MV-4-11 (cell line): Measurements from ENCODE around the gene FRA10AC1.
A peak's percentile ranks its signal among the peaks of the same experiment; 100 is the strongest.
"Not testable (repeated sequence)": the region's sequence is repeated elsewhere in the genome, so short reads cannot be mapped to it uniquely, and the experiment has no call there.

Experiments used
- DNase-seq: peaks from one replicate; lab custom pipeline; 2025; lab: John Stamatoyannopoulos, UW

Gene FRA10AC1

DNA sequence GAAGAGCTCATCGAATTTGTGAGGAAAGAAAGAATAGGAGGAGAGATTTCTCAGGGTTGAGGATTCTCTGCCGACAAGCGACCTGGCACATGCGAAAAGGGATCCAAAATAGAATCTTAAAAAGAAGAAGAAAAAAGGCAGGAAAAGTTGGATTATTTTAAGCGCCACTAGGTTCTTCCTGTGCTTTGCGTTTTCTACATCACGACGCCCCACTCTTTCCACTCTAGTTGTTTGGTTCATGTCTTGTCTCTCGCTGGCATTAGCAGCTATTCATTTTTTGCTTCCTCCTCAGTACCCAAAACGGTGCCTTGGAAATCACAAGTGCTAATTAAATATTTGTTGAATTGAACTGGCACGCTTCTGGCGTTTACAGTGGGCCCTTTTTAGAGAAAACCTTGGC lies 674 bp upstream of the FRA10AC1 start:
- no peak for DNase-seq

DNA sequence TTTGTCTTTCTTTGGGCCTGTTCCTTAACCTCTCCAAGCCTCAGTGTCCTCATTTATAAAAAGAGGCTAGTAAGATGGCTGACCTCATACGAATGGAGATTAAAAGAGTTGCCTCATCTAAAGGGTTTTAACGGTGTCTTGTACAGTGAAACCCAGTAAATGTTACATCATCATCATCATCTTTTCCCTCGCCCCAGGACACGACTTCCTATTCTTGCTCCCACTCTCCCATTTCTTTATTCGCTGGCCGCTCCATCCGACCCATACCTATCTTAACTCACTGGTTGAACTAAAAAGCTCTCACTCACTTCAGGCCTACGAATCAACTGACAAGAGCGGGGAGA lies 554 bp downstream of the FRA10AC1 start:
- DNase-seq = peak; percentile 70

DNA sequence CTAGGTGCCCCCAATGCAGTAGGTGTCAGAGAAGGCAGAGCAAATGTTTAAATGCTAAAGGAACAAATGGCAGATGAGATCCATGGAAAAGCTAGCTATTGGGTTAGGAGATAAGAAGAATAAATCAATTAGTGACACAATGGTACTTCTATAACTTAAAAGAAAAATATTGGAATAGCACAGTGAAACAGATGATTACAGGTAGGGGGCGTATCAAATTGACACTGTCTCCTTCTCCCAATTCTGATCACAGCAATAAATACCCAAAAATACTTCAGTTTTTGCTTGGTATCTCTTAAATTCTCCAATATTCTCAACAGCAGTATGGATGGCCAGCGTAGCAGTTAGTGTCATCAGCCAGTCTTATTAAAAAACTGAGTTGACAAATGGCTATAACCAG lies 5.2 kb downstream of the FRA10AC1 start:
- DNase-seq = no peak

DNA sequence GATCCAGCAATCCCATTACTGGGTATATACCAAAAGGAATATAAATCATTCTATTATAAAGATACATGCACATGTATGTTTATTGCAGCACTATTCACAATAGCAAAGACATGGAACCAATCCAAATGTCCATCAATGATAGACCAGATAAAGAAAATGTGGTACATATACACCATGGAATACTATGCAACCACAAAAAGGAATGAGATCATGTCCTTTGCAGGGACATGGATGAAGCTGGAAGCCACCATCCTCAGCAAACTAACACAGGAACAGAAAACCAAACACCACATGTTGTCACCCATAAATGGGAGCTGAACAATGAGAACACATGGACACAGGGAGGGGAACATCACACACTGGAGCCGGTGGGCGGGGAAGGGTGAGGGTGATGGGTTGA lies 5.8 kb downstream of the FRA10AC1 start:
- DNase-seq = not testable (repeated sequence)

DNA sequence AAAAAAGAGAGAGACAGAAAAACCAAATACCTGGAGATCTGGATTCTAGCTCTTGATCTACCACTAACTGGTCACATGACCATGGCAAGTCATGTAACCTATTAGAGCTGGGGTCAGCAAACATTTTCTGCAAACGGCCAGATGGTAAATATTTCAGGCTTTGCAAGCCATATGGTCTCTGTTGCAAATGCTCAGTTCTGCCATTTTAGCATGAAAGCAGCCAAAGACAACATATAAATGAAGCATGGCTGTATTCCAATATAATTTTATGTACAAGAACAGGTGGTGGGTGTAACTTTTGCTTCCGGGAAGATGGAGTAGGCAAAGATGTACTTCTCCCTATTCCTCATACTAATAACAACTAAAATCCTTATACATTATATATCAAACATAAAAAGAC lies 6.7 kb downstream of the FRA10AC1 start:
- DNase-seq = no peak

DNA sequence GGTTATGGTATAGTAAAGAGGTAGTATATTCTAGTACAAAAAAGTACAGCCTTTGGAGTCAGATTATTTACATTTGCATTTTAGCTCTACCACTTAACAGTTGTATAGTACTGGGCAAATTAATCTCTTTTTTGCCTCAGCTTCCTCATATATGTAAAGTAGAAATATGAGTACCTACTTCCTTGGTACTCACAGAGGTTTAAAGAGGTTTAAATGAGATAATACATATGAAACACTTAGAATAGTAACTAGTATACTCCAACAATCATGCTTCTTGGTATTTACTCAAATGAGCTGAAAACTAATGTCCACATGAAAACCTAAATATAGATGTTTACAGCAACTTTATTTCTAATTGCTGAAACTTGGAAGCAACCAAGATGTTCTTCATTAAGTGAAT lies 14.7 kb downstream of the FRA10AC1 start:
- DNase-seq = no peak

DNA sequence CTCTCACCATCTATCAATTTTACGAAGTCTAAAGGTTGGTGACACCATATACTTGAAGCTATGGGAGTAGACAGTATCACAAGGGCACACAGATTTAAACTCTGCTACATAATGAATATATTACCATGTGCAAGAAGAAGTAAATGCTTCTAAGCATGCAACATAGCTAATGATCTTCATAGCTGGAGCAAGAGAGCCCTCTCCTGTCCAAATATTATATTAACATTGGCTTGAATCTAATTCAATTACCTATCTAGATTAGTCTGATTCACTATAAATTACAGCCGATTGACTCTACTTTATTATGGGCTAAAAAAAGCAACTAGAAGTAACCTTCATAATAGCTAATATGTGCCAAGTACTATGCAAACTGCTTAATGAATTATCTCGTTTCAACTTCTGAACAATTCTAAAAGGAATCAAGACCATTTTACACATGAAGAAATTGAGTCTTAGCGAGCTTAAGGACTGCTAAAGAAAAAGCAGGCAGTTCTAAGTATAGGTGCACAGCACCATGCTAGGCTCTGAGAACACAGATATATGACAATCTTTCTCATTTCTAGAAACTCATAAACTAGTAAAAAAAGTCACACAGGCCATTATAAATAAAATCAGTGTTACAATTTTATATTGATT lies 21.9 kb downstream of the FRA10AC1 start:
- peak; percentile 50 for DNase-seq

DNA sequence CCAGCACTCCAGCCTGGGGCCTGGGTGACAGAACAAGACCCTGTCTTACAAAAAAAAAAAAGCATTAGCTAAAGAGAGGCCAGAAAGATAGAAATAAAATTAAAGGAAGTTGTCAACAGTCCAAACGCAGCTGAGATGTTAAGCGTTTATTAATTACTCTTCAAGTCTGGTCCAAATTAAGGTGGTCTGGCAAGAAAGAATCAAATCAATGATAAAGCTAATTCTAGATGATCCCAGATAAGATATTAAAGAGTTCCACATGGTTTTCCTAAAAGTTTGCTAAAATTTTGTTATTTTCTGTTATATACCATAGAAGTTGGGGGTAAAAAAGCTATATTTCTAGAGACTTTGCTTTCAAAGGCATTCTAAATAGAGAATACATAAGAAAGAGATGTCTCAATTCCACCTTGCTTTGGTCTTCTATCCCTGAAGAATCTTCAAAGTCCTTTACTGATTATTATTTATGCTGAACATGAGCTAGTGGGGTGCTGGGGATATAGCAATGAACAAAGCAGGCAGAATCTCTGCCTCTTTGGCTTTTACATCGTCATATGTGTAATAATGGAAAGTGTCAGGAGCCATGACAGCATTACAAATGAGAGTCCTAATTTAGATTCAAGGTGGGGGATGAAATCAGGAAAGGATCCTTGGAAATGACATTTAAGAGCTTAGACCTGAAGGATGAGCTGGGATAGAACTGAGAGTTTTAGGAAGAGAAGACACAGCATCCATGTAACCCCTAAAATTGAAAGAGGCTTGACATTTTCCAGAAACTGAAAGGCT lies 23.4 kb downstream of the FRA10AC1 start:
- no peak for DNase-seq

DNA sequence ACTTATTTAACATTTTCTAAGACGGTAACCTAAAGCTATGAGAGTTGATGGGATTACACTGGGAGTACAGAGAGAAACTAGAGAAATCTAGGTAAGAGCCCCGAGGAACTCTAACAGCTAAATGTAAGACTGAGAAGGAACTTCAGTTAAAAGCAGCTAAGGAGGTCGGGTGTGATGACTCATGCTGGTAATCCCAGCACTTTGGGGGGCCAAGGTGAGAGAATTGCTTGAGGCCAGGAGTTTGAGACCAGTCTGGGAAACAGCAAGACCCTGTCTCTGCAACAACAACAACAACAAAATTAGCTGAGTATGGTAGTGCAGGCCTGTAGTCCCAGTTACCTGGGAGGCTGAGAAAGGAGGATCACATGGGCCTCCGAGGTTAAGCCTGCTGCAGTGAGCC lies 24.0 kb downstream of the FRA10AC1 start:
- no peak for DNase-seq

DNA sequence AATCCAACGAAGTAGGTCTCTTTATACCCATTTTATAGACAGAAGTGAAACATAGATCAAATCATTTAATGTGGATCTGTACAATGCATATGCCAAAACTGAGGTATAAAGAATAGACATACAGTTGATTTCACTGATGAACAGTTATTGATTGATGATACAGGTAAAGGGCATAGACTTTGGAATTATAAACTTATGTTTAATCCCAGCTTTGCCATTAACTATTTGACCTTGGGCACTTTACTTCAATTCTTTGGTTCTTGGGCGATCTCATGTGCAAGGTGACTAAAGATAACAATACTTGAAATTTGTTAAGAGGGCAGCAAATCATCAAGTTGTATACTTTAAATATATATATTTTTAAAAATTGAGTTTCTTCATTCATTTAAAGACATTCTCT lies 28.6 kb downstream of the FRA10AC1 start:
- DNase-seq = no peak

DNA sequence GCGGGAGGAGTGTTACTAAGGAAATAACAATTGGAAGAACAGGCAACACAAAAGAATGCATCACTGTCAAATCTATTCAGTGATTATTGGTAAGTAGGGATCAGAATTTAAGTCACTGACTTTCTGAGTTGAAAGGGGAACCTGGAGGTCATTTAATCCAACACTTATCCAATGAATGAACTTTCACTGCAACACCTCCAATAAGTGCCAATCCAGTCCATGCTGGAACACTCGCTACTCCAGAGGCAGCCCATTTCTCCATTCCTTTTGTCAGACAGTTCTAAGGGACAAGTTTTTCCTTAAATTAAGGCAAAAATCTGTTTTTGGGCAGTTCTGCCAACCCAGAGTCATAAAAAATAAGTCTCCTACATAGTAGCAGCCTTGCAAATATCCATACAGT lies 29.5 kb downstream of the FRA10AC1 start:
- DNase-seq = no peak

DNA sequence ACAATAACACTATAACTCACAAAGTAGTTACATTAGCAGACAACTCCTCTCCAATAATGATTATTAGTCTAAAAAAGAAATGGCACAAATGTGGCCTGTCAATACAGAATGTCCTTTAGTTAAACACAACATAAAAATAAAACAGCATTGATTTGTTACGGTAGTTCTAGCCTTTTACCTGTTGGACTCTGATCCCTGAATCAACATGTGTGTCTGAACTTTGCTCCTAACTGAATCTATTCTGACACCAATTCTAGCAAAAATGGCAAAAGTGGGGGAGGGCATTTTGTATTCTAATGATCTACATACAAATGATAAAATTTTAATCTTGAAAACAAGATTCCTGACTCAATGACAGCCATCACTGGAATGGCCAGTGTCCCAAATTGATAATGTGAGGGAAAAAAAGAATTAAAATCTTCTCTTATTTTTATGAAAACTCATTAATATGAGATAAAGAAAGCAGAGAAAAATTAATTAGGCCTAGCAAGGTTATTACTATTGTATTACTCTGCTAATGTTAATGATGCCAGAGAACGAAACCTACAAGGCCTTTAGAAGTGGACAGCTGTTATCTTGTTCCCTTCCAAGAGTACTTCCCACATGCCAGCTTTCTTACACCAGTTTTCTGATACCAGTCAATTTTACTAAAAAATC lies 30.2 kb downstream of the FRA10AC1 start:
- DNase-seq = no peak

DNA sequence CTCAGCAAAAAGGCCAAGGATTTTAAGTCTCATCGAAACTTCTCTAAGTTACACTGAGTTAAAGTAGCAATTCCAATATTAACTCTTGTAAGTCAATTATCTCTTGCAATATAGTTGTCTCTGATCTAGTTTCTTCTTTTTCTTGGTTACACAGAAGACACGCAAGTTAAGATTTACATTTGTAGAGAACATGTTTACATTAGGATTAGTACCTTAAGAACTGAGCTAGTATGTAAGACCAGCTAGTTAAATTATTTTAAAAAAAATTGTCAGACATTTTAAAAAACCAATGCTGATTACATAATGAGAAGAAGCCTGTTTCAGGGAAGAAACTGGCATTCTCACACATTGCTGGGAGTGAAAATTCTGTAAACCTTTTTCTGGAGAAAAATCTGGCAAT lies 31.4 kb downstream of the FRA10AC1 start:
- no peak for DNase-seq

DNA sequence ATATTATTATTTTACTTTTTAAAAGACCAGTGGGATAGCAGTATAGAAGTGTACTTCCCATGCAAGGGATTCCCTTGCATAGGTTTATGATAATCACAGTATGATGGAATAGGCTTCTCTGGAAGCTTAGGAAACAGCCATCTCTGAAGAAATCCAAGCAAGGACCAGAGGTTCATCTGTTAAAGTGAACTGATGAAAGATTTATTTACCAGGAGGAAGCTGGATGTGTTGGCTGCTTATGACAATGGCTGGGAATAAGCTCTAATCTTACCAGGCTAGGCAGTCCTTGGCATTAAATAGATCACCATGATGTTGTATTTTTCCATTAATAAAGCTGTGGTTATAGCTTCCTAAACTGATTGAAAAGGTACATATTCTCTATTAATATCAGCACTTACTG lies 32.0 kb downstream of the FRA10AC1 start:
- DNase-seq = no peak

DNA sequence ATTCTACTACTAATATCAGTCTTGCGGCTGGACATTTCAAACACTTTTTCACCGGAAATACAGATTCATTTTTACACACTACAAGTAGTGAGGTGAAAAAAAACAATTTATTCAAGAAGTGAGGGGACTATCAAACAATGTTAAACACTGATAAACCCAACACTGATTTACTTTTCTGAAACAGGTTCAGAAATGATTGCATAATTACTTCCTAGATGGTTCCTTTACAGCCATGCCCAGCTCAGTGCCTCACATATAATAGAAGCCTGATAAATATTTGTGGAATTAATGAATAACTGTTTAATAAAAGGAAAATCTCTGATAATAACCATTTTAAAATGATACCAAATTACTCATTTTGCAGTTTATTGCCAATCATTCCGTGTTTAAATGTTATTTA lies 34.6 kb downstream of the FRA10AC1 start:
- DNase-seq = no peak

DNA sequence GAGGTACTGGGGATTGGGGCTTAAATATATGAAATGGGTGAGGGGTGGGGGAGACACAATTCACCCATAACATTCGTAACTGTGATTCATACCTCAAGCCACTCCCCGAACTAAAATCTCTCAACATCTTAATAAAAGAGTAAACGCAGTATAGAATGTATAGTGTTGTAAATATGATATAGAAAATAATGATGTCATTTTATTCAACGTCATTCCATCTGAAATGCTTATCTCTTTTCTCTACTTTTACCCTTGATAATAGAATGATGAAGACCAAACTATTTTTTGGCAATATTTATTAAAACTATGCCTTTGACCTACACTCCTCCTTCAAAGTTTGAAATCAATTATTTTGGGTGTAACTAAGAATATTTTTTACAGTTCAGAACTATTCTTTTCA lies 36.4 kb downstream of the FRA10AC1 start:
- DNase-seq = no peak

DNA sequence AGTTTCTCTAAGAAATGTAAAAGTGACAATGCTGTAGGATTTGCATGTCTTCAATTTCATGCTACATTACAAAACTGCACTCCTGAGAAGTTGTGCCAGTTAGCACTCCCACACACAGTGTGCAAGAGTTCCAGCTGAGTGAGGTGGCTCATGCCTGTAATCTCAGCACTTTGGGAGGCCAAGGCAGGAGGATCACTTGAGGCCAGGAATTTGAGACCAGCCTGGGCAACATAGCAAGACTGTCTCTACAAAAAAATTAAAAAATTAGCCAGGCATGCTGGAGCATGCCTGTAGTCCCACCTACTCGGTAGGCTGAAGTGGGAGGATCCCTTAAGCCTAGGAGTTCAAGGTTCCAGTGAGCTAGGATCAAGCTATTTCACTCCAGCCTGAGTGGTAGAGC lies 44.6 kb downstream of the FRA10AC1 start:
- DNase-seq = no peak

DNA sequence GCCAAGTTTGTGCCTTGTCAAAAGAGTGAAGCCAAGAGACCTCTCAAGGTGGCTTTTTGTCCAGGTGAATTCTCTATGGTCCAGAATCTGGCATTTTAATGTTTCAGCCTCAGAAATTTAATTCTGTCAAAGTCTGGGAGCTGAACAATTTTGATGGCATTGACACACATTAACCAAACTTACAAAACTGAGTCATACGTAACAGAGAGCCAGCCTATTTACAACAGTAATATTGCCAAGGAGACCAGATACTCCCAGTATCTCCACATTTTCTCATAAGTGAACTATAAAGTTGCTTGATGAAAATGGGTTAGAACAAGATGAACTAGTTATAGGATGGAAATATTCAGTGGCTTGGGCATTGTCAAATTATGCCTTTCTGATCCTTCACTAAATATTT lies 46.2 kb downstream of the FRA10AC1 start:
- DNase-seq = no peak

DNA sequence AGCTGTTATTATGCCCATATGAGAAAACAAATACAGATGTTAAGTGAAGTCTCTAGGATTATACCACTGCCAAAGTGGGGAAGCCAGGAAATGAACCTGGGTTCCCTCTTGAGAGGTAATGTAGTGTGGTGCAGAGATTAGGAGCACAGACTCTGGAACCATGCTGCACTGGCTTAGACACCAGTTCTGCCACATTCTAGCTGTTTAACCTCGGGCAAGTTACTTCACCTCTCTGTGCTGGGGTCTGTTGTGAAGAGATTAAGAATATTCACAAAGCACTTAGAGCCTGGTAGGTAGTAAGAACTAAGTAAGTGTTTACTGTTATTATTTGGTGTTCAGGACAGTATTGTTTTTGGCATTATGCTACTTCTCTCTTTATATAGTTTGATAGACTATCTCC lies 48.2 kb downstream of the FRA10AC1 start:
- no peak for DNase-seq

DNA sequence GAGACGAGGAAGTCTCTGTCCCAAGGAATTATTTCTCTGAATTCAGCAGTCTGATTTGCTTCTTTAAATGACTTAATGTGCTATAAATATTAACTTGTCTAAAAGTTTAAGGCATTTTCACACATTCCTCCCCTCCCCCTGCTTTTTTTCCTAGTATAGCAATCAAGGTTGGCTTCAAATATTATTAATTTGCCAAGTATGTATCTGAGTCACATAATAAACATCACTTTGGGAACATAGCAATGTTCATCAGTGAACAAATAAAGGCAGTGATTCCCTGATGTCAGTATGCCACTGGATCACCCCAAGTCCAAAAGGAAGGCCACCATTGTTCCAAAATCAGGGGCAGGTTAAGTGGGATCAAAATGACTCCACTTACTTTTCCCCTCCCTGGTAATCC lies 49.5 kb downstream of the FRA10AC1 start:
- DNase-seq = no peak

DNA sequence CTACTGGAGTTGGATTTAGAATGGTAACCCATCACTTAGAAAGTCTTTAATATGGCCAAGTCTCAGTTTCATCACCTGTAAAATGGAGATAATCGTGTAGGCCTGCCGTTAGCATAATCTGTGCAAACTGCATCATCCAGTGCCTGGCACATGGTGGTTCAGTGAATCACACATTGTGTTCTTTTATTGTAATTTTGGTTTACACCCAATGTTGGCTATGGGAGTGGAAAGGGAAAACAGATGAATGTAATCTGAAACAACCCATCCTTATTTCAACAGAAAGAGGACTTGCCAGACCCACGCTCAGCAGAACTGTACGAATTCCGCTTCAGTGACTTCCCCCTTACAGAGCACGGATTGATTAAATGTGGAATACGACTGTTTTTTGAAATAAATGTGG lies 62.6 kb downstream of the FRA10AC1 start:
- DNase-seq = no peak

DNA sequence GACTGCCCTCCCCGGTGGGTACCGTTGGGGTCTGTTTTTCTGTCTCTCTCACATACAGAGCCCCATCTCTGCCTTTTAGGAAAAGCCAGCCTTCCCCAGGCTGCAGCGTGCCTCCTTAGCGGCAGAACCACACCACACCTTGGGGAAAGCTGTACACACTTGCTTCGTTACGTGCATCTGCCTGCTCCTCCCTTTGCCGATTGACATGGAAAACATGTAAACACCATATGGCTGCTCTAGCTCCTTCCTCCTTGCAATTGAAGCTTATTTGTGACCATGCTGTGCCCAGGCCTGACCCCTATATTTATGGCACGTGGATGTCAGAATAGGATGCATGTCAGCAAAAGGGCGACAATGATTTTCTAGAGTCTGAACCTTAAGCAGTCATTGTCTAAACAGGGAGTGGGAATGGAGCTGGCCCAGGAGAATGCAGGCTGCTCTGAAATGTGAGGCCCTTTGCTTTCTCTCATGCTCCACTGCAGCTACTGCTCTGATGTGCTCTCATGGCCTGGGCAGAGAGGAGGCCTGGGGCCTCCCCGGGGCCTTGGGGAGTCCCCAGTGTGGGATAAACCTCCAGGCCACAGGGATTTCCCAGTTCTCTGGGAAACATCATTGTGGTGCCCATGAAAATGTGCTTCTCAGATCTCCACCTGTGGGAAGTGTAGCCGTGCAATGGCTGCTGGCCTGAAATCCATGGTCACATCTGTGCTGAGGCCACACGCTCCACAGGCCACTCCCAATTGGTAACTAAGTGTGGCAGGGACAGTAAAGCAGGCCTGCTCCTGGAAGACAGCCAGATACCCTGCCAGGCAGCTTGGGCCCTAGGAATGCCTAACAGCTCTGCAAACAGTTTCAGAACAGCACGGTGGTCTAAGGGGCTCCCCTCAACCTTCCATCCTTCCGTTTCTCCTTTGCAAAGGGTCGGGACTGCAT lies 71.5 kb downstream of the FRA10AC1 start:
- DNase-seq = no peak
